ENCODE data around the gene PLCB2. TPM values are rescaled to one million over a fixed set of nuclear protein-coding genes. Genes with fewer than 3 reads are reported as not detected.

PLCB2 gene
- total and polyA plus RNA-seq, 2 experiments from 2014 or later, result 9.5 to 13.8 TPM

DNA sequence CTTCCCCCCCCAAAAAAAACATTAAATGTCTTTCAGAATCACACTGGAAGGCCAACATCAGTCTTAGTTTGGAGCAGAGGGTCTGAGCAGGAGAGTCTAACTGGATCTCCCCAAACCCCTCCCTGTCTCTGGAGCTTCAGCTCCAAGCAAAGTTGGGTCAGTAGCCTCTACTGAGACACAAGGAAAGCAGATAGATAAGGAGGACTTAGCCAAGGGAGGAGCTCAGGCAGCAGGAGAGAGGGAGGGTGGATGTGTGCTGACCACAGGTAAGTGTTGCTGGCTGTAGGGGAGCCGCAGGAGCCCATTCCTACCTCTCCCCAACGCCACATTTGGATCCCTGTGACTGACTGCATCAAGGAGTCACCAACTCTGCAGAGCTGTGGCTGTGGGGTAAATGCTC lies 7.0 kb downstream of the PLCB2 start:
- DNase-seq (ENCODE audit: low spot score), result no peak

More for the DNA sequence above, 7.0 kb downstream of the PLCB2 start:
- peaks cover 4% of the 10 kb centered on the region; the same call in 1 of the 2 replicates for H3K4me1 ChIP-seq (ENCODE audit: insufficient read depth)
- H3K27me3 Mint-ChIP-seq (ENCODE audit: insufficient read depth, low read depth, poor library complexity), result peaks cover 30% of the 10 kb centered on the region
- no peaks in the 10 kb centered on the region for H3K9me2 ChIP-seq (ENCODE audit: insufficient read depth)
- ATAC-seq, result peak; percentile 8; the same call in 2 of the 3 replicates
- H3K79me2 ChIP-seq (replicated peaks; ENCODE audit: insufficient read depth), result no peaks in the 10 kb centered on the region
- peaks cover 12% of the 10 kb centered on the region for H3K36me3 Mint-ChIP-seq (ENCODE audit: low read depth)
- H2AFZ ChIP-seq, result no peak overlapping the region; the same call in 1 of the 2 replicates
- H4K20me1 ChIP-seq (replicated peaks; ENCODE audit: insufficient read depth), result no peaks in the 10 kb centered on the region
- H3K36me3 ChIP-seq (ENCODE audit: insufficient read depth), result no peaks in the 10 kb centered on the region
- H3K4me2 ChIP-seq, result 0 out of 2 replicates have a peak overlapping the region, but pooled peaks have one; percentile 57
- H3F3A ChIP-seq (replicated peaks; ENCODE audit: low read depth), result no peaks in the 10 kb centered on the region
- no peak for TF ChIP-seq CREB1 (CRISPR knock-in tag; IDR thresholded peaks at IDR 0.05; ENCODE audit: low read depth)
- TF ChIP-seq, protein P1, sequence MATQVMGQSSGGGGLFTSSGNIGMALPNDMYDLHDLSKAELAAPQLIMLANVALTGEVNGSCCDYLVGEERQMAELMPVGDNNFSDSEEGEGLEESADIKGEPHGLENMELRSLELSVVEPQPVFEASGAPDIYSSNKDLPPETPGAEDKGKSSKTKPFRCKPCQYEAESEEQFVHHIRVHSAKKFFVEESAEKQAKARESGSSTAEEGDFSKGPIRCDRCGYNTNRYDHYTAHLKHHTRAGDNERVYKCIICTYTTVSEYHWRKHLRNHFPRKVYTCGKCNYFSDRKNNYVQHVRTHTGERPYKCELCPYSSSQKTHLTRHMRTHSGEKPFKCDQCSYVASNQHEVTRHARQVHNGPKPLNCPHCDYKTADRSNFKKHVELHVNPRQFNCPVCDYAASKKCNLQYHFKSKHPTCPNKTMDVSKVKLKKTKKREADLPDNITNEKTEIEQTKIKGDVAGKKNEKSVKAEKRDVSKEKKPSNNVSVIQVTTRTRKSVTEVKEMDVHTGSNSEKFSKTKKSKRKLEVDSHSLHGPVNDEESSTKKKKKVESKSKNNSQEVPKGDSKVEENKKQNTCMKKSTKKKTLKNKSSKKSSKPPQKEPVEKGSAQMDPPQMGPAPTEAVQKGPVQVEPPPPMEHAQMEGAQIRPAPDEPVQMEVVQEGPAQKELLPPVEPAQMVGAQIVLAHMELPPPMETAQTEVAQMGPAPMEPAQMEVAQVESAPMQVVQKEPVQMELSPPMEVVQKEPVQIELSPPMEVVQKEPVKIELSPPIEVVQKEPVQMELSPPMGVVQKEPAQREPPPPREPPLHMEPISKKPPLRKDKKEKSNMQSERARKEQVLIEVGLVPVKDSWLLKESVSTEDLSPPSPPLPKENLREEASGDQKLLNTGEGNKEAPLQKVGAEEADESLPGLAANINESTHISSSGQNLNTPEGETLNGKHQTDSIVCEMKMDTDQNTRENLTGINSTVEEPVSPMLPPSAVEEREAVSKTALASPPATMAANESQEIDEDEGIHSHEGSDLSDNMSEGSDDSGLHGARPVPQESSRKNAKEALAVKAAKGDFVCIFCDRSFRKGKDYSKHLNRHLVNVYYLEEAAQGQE (IDR thresholded peaks at IDR 0.05; ENCODE audit: unreplicated experiment), result no peak
- TF ChIP-seq ZNF331 (CRISPR knock-in tag; IDR thresholded peaks at IDR 0.05; ENCODE audit: low read depth), result no peak
- TF ChIP-seq POLR2AphosphoS5 (IDR thresholded peaks at IDR 0.05; ENCODE audit: low read depth), result no peak
- TF ChIP-seq JUNB (IDR thresholded peaks at IDR 0.05; ENCODE audit: unreplicated experiment), result no peak
- TF ChIP-seq, protein P2, sequence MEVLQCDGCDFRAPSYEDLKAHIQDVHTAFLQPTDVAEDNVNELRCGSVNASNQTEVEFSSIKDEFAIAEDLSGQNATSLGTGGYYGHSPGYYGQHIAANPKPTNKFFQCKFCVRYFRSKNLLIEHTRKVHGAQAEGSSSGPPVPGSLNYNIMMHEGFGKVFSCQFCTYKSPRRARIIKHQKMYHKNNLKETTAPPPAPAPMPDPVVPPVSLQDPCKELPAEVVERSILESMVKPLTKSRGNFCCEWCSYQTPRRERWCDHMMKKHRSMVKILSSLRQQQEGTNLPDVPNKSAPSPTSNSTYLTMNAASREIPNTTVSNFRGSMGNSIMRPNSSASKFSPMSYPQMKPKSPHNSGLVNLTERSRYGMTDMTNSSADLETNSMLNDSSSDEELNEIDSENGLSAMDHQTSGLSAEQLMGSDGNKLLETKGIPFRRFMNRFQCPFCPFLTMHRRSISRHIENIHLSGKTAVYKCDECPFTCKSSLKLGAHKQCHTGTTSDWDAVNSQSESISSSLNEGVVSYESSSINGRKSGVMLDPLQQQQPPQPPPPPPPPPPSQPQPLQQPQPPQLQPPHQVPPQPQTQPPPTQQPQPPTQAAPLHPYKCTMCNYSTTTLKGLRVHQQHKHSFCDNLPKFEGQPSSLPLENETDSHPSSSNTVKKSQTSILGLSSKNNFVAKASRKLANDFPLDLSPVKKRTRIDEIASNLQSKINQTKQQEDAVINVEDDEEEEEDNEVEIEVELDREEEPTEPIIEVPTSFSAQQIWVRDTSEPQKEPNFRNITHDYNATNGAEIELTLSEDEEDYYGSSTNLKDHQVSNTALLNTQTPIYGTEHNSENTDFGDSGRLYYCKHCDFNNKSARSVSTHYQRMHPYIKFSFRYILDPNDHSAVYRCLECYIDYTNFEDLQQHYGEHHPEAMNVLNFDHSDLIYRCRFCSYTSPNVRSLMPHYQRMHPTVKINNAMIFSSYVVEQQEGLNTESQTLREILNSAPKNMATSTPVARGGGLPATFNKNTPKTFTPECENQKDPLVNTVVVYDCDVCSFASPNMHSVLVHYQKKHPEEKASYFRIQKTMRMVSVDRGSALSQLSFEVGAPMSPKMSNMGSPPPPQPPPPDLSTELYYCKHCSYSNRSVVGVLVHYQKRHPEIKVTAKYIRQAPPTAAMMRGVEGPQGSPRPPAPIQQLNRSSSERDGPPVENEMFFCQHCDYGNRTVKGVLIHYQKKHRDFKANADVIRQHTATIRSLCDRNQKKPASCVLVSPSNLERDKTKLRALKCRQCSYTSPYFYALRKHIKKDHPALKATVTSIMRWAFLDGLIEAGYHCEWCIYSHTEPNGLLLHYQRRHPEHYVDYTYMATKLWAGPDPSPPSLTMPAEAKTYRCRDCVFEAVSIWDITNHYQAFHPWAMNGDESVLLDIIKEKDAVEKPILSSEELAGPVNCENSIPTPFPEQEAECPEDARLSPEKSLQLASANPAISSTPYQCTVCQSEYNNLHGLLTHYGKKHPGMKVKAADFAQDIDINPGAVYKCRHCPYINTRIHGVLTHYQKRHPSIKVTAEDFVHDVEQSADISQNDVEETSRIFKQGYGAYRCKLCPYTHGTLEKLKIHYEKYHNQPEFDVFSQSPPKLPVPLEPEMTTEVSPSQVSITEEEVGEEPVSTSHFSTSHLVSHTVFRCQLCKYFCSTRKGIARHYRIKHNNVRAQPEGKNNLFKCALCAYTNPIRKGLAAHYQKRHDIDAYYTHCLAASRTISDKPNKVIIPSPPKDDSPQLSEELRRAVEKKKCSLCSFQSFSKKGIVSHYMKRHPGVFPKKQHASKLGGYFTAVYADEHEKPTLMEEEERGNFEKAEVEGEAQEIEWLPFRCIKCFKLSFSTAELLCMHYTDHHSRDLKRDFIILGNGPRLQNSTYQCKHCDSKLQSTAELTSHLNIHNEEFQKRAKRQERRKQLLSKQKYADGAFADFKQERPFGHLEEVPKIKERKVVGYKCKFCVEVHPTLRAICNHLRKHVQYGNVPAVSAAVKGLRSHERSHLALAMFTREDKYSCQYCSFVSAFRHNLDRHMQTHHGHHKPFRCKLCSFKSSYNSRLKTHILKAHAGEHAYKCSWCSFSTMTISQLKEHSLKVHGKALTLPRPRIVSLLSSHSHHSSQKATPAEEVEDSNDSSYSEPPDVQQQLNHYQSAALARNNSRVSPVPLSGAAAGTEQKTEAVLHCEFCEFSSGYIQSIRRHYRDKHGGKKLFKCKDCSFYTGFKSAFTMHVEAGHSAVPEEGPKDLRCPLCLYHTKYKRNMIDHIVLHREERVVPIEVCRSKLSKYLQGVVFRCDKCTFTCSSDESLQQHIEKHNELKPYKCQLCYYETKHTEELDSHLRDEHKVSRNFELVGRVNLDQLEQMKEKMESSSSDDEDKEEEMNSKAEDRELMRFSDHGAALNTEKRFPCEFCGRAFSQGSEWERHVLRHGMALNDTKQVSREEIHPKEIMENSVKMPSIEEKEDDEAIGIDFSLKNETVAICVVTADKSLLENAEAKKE (CRISPR knock-in tag; IDR thresholded peaks at IDR 0.05), result no peak
- TF ChIP-seq STAT1 (IDR thresholded peaks at IDR 0.05; ENCODE audit: unreplicated experiment), result no peak
- TF ChIP-seq EZH2 (IDR thresholded peaks at IDR 0.05; ENCODE audit: low read depth, unreplicated experiment), result no peak
- no peak for TF ChIP-seq NANOG (IDR thresholded peaks at IDR 0.05; ENCODE audit: borderline replicate concordance)
- TF ChIP-seq CTCF (conservative IDR thresholded peaks at IDR 0.05; ENCODE audit: low read depth in 2 of 2), result no peak
- TF ChIP-seq EZH2phosphoT487 (IDR thresholded peaks at IDR 0.05; ENCODE audit: unreplicated experiment), result no peak
- no peak for TF ChIP-seq ZNF114 (CRISPR knock-in tag; IDR thresholded peaks at IDR 0.05)
- TF ChIP-seq, protein P3, sequence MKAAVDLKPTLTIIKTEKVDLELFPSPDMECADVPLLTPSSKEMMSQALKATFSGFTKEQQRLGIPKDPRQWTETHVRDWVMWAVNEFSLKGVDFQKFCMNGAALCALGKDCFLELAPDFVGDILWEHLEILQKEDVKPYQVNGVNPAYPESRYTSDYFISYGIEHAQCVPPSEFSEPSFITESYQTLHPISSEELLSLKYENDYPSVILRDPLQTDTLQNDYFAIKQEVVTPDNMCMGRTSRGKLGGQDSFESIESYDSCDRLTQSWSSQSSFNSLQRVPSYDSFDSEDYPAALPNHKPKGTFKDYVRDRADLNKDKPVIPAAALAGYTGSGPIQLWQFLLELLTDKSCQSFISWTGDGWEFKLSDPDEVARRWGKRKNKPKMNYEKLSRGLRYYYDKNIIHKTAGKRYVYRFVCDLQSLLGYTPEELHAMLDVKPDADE (IDR thresholded peaks at IDR 0.05), result no peak
- no peak overlapping the region for H3K27ac ChIP-seq (ENCODE audit: low read depth)
- no peak overlapping the region for H3K27ac Mint-ChIP-seq
- H3K27me3 ChIP-seq (ENCODE audit: insufficient read depth), result no peaks in the 10 kb centered on the region
- H3K9me3 Mint-ChIP-seq, result peaks cover 15% of the 10 kb centered on the region
- peaks cover 23% of the 10 kb centered on the region for H3K4me1 Mint-ChIP-seq
- no peak overlapping the region for H3K4me3 ChIP-seq
- no peak overlapping the region for H3K4me3 Mint-ChIP-seq

Measured in GM23338 (cell line).